NCI-H2171 treated with DMSO at 0.1 percent for 48 hours (cell line): ENCODE measurements around the gene MAG.
A peak's percentile ranks its signal among the peaks of the same experiment; 100 is the strongest.
"Not testable (repeated sequence)": the region's sequence is repeated elsewhere in the genome, so short reads cannot be mapped to it uniquely, and the experiment has no call there.

Experiments used
- DNase-seq: peaks from one replicate; lab custom pipeline; 2025; lab: John Stamatoyannopoulos, UW

MAG gene

GRCh38 chr19:35281303-35281702, 10.7 kb upstream of the MAG start:
- no peak for DNase-seq

GRCh38 chr19:35284153-35285094, 7.5 kb upstream of the MAG start:
- peak; percentile 55 for DNase-seq

GRCh38 chr19:35285095-35285449, 6.9 kb upstream of the MAG start:
- DNase-seq: no peak

- not testable (repeated sequence) for DNase-seq
Observed at GRCh38 chr19:35285465-35285864, 6.5 kb upstream of the MAG start.

GRCh38 chr19:35286101-35286500, 5.9 kb upstream of the MAG start:
- DNase-seq: not testable (repeated sequence)

- DNase-seq: no peak
Observed at GRCh38 chr19:35287713-35288112, 4.2 kb upstream of the MAG start.

- no peak for DNase-seq
Observed at GRCh38 chr19:35288331-35288730, 3.6 kb upstream of the MAG start.

- no peak for DNase-seq
Observed at GRCh38 chr19:35288906-35289305, 3.1 kb upstream of the MAG start.

- no peak for DNase-seq
Observed at GRCh38 chr19:35290381-35291127, 1.4 kb upstream of the MAG start.

GRCh38 chr19:35291259-35291658, 702 bp upstream of the MAG start:
- DNase-seq: no peak

- DNase-seq: no peak
Observed at GRCh38 chr19:35292421-35293362, 731 bp downstream of the MAG start.

GRCh38 chr19:35293363-35293739, 1.4 kb downstream of the MAG start:
- DNase-seq: no peak

- no peak for DNase-seq
Observed at GRCh38 chr19:35293808-35294207, 1.8 kb downstream of the MAG start.

- DNase-seq: no peak
Observed at GRCh38 chr19:35294328-35294727, 2.4 kb downstream of the MAG start.

- DNase-seq: no peak
Observed at GRCh38 chr19:35294859-35295791, 3.2 kb downstream of the MAG start.

GRCh38 chr19:35295792-35296462, 4.0 kb downstream of the MAG start:
- DNase-seq: no peak

- no peak for DNase-seq
Observed at GRCh38 chr19:35296644-35297514, 4.9 kb downstream of the MAG start.

- DNase-seq: no peak
Observed at GRCh38 chr19:35297515-35297848, 5.5 kb downstream of the MAG start.

- DNase-seq: no peak
Observed at GRCh38 chr19:35297922-35298321, 6.0 kb downstream of the MAG start.

- DNase-seq: no peak
Observed at GRCh38 chr19:35298561-35298972, 6.6 kb downstream of the MAG start.
